Thyroid gland (tissue), 4 donors: Measurements from ENCODE around the gene RARB. TPM values are rescaled to one million over a fixed set of nuclear protein-coding genes. Genes with fewer than 3 reads are reported as not detected.

Experiments used
- DNase-seq, 2 donors: peaks; one replicate each; pipeline ENCODE4 v3.0.0-alpha.2; 2019
- H3K27ac ChIP-seq, 3 donors: fragments of 200-600 bp; sonication (generic); 1 replicate in 2 of 3; 2 replicates in 1 of 3; pipeline ENCODE4 v1.5.1; 2016 to 2019; ENCODE audit warnings: mild to moderate bottlenecking in 1 of 3, moderate library complexity in 1 of 3
- H3K27me3 ChIP-seq: fragments of 200-600 bp; sonication (generic); one replicate; pipeline ENCODE4 v1.5.1; 2019
- H3K36me3 ChIP-seq, 2 donors: fragments of 200-600 bp; sonication (generic); one replicate each; pipeline ENCODE4 v1.5.1; 2016 to 2019
- H3K4me1 ChIP-seq, 2 donors: fragments of 200-600 bp; sonication (generic); one replicate each; pipeline ENCODE4 v1.5.1; 2017 to 2019
- H3K4me3 ChIP-seq, 3 donors: fragments of 200-600 bp; sonication (generic); replicated peaks in 1 of 3; 1 replicate in 2 of 3; 2 replicates in 1 of 3; pipeline ENCODE4 v1.5.1; 2016; ENCODE audit warnings: mild to moderate bottlenecking in 1 of 3
- H3K9me3 ChIP-seq: fragments of 200-600 bp; sonication (generic); one replicate; pipeline ENCODE4 v1.5.1; 2017
- POLR2A ChIP-seq, 2 donors: fragments of 450-650 bp; IDR thresholded peaks; one replicate each; pipeline ENCODE4 v1.6.1; 2017; ENCODE audit warnings: antibody characterized with exemption in 2 of 2, mild to moderate bottlenecking in 2 of 2, moderate library complexity in 1 of 2
- WGBS, 2 donors: methylation state at CpG; one replicate each; pipeline ENCODE4 v1.1.5; 2017; 5-methylcytosine and 5-hydroxymethylcytosine counted together
- intact Hi-C: fragments of 100-400 bp; cut with DNase I; formaldehyde crosslinking; loops from one replicate; pipeline ENCODE4 v1.15.1; 2023
- total RNA-seq, 4 donors: library from RNA; depleted of rRNA; stranded (reverse); fragments of >200 nt; gene quantifications; one replicate each; pipeline ENCODE4 v1.2.3, GENCODE V29; 2016
- TF ChIP-seq, protein P1 (sequence below), 6 experiments: fragments of 200-600 bp in 3 of 6; fragments of 450-650 bp in 3 of 6; sonication (generic) in 3 of 6; IDR thresholded peaks; one replicate each; pipeline ENCODE4 v1.5.1; 2016 to 2019; ENCODE audit warnings: antibody characterized with exemption in 6 of 6, mild to moderate bottlenecking in 2 of 6, inconsistent platforms in 1 of 6, moderate library complexity in 1 of 6

The RARB gene
- total RNA-seq, 4 donors from 2014 or later, result 13.6 to 31.5 (median 20.5) TPM

DNA sequence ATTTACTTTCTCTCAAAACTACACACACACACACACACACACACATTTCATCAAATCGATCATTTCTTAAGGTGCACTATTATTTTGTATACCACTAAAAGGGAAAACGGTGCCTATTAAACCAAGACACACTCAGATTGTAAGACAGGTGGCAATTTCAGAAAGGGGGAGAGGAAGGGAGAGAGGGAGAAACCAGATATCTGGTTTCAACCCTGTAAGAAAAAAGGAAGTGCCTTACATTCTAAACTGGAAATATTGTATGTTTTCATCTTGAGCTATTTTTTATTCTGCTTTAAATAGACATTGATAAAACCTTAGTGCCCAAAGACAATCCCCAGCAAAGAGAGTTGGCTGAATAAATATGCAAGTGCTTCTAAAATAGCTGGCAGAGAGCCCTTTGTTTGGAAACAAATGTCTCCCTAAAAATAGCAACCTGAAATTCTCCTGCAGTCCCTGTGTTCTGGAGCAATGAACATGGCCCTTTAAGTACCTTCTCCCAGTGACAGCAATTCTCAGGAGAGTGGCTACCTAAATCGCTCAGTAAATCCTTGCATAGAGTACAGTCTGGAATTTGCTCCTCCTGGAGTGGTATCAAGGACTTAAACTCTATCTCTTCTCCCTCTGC, 85.7 kb downstream of the RARB start:
- intact Hi-C loops, result no loop called here
- peak overlapping the region; percentile 74 to 84 (median 81) for H3K27ac ChIP-seq
- 26 to 36% methylated on average over 3 of the region's 3 CpGs for WGBS, 2 donors
- peak; percentile 35 to 40 for DNase-seq
- no peaks in the 10 kb centered on the region for H3K36me3 ChIP-seq
- no peak for TF ChIP-seq POLR2A (IDR thresholded peaks at IDR 0.05)
- TF ChIP-seq, protein P1, sequence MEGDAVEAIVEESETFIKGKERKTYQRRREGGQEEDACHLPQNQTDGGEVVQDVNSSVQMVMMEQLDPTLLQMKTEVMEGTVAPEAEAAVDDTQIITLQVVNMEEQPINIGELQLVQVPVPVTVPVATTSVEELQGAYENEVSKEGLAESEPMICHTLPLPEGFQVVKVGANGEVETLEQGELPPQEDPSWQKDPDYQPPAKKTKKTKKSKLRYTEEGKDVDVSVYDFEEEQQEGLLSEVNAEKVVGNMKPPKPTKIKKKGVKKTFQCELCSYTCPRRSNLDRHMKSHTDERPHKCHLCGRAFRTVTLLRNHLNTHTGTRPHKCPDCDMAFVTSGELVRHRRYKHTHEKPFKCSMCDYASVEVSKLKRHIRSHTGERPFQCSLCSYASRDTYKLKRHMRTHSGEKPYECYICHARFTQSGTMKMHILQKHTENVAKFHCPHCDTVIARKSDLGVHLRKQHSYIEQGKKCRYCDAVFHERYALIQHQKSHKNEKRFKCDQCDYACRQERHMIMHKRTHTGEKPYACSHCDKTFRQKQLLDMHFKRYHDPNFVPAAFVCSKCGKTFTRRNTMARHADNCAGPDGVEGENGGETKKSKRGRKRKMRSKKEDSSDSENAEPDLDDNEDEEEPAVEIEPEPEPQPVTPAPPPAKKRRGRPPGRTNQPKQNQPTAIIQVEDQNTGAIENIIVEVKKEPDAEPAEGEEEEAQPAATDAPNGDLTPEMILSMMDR (IDR thresholded peaks at IDR 0.05), result no peak
- no peak overlapping the region for H3K4me3 ChIP-seq
- H3K4me1 ChIP-seq, result peaks cover 28 to 33% of the 10 kb centered on the region in 2 donors
- H3K9me3 ChIP-seq, result no peaks in the 10 kb centered on the region
- no peaks in the 10 kb centered on the region for H3K27me3 ChIP-seq

DNA sequence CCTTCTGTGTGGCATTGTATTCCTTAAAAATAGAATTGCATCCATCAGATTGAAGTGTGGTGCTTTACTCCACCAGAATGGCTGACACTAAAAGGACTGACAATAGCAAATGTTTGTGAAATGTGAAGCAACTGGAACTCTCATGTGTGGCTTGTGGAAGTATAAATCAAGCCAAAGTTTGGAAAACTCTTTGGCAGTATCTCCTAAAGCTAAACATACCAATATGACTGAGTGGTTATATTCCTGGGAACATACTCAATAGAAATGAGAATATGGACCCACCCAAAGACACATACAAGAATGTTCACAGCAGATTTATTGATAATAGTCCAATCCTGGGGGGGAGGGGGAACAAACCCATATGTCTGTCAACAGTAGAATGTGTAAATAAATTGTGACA, 87.1 kb downstream of the RARB start:
- Histone ChIP-seq H3K36me3 (no peaks in the 10 kb centered on the region), H3K4me3 (no peak overlapping the region), H3K27me3 (no peaks in the 10 kb centered on the region), H3K27ac (peak overlapping the region; percentile 74 to 84 (median 81)), H3K4me1 (peaks cover 28% of the 10 kb centered on the region in 2 donors), H3K9me3 (no peaks in the 10 kb centered on the region)
- DNase-seq, result no peak
- intact Hi-C loops, result no loop called here
- TF ChIP-seq, protein P1 (IDR thresholded peaks at IDR 0.05), result no peak
- no peak for TF ChIP-seq POLR2A (IDR thresholded peaks at IDR 0.05)

DNA sequence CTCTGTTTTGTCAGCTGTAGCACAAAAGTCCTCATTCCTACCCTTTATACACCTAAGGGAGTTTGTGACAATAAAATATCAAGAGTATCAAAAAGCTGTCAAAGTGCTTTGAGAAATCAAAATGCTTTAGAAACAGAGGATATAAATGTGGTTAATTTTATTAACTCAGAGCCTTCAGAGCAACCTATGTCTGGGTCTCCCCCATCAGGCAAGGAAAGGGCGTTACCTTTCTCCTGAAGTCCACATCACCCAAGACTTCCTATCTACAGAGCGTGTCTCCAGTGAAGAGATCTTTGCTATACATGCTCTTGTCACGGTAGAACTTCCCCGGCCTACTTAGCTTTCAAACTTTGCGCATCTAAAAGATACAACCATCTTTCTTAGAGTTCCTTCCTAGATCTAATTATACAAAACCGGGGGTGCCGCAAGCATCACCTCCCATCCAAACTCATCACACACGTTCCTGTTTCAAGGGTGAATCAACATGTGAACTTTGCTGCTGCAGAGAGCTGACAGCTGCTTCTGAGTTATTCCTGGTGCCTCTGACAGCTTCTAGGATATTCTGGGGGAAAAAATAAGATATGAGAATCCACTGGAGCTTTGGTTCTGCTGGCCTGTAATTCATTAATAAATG, 93.0 kb downstream of the RARB start:
- DNase-seq, result no peak
- 95 to 96% methylated on average over 8 of the region's 8 CpGs for WGBS, 2 donors
- Histone ChIP-seq H3K4me1 (peaks cover under 1 to 4% of the 10 kb centered on the region in 2 donors), H3K27ac (no peak overlapping the region), H3K4me3 (no peak overlapping the region), H3K36me3 (no peaks in the 10 kb centered on the region), H3K9me3 (no peaks in the 10 kb centered on the region), H3K27me3 (no peaks in the 10 kb centered on the region)
- intact Hi-C loops, result no loop called here
- TF ChIP-seq POLR2A (IDR thresholded peaks at IDR 0.05), result no peak
- TF ChIP-seq, protein P1 (IDR thresholded peaks at IDR 0.05), result no peak

DNA sequence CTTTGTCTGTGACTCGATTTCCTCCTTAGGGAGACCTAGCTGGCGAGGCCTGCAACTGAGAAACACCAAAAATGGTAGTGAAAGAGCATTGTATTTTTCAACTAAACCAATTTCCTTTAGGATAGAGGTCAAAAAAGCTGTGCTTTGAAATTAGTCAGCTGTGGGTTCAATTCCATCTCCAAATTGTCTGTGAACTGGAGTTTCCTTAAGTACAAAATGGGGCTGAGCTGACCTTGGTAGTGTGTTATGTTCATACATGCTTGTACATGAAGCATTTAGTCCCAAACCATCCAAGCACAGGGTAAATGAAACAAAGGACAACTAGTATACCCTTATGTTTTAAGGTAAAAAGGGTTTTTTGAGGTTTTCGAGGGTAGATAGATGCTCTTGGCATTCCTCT, 99.3 kb downstream of the RARB start:
- H3K4me1 ChIP-seq, result peaks cover 0 to 4% of the 10 kb centered on the region in 2 donors
- TF ChIP-seq, protein P1 (IDR thresholded peaks at IDR 0.05), result no peak
- no peak for TF ChIP-seq POLR2A (IDR thresholded peaks at IDR 0.05)
- no peak overlapping the region for H3K4me3 ChIP-seq
- H3K27ac ChIP-seq, result no peak overlapping the region
- no peak for DNase-seq
- H3K9me3 ChIP-seq, result no peaks in the 10 kb centered on the region
- H3K27me3 ChIP-seq, result no peaks in the 10 kb centered on the region
- intact Hi-C loops, result no loop called here
- WGBS, 2 donors, result 88 to 92% methylated on average over 3 of the region's 3 CpGs
- no peaks in the 10 kb centered on the region for H3K36me3 ChIP-seq

GRCh38 chr3:25527801-25528200, 99.7 kb downstream of the RARB start:
- H3K36me3 ChIP-seq, result no peaks in the 10 kb centered on the region
- intact Hi-C loops, result no loop called here
- no peak overlapping the region for H3K27ac ChIP-seq
- H3K4me1 ChIP-seq, result peaks cover 0 to 4% of the 10 kb centered on the region in 2 donors
- H3K9me3 ChIP-seq, result no peaks in the 10 kb centered on the region
- TF ChIP-seq POLR2A (IDR thresholded peaks at IDR 0.05), result no peak
- TF ChIP-seq, protein P1 (IDR thresholded peaks at IDR 0.05), result no peak
- H3K27me3 ChIP-seq, result no peaks in the 10 kb centered on the region
- H3K4me3 ChIP-seq, result no peak overlapping the region
- DNase-seq, result peak in 1 of 2 donors; percentile 13
- WGBS, 2 donors, result 64 to 75% methylated on average over 4 of the region's 4 CpGs
